Fibroblast of upper back skin (primary cell): ENCODE measurements around the gene ARHGEF16.
A peak's percentile ranks its signal among the peaks of the same experiment; 100 is the strongest.

Experiments used
- DNase-seq: peaks from one replicate; pipeline ENCODE4 v3.0.0-alpha.2; 2013

The ARHGEF16 gene

DNA sequence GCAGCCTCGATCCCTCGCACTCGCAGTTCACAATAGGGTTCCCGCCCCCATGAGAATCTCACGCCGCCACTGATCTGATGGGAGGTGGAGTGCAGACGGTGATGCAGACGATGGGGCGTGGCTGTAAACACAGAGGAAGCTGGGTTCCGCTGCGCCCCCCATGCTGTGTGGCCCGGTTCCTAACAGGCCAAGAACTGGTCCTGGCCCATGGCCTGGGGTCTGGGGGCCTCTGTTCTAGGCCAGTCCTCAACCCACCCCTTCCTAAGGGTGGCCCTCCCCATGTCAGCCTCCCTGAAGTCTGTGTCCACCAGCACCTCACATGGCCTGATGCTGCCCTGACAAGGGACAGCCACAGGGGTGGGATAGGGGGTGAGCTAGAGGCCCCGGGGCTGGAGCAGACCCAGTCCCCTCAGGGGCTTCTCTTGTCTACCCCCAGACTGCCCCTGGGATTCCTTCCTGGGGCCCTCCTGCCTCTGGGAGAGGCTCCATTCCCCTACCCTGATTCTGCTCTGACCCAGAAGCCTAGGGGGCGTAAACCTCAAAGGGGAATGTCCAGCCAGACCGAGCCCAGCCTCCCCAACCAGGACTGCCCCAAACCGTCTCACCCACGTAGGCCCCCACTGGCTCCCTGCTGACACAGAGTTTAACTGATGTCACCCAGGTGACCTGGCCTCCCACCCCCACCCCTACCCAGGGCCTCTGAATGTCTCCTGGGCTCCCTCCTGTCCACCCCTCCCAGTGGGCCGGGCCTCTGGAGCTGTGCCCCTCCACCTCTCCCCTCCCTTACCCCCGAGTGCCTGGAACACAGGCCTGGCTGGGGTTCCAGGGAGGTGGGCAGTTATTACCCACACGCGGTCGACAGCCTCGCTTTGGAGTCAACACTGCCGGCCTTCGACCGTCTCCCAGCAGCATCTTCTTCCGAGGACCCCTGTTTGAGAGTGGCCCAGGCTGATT is 14.8 kb upstream of the ARHGEF16 start:
- DNase-seq = no peak

DNA sequence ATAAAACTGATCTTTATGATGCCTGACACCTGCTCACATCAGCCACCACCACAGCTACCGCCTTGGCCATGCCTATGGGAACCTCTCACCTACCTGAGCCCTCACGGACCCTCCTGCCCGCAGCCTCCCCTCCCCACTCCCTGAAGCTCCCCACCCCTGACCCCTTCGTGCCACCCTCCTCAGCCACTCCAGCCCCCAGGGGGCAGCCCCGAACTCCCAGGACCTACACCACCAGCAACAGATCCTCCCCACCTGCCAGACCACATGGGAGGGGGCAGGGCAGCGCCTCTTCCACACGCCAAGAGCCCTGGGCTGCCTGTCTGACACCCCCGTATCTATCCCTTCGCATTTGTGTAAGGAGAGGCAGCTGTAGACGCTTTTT is 14.2 kb upstream of the ARHGEF16 start:
- DNase-seq = no peak

DNA sequence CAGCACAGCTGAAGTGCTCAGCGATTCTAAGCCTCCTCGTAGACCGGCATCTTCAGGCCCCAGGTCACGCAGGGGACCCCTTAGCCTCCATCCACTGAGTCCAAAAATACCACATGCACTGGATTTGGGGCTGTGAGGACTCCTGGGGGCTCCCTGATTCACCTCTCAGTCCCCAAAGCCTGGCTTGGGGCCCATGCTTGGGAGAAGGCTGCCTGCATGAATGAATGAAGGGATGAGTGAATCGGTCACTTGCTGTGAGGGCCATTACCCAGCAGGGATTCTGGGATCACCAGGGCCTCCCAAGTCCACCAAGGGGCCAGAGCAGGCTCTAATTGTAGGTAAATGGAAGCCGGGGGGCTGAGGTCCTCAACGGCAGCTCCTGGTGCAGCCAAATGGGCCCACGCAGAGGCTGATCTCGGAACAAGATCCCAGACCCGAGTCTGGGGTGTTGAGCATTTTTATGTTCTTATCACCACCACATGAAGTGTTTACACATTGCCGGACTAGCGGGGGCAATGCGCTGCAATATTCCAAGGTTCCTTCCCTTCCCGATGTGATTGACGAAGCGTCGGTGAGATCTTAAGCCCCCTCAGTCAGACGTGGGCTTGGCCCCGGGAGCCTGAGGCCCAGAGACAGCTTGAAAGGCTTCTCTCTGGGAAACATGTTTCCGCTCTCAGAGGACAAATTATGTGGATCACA is 13.6 kb upstream of the ARHGEF16 start:
- DNase-seq = no peak

DNA sequence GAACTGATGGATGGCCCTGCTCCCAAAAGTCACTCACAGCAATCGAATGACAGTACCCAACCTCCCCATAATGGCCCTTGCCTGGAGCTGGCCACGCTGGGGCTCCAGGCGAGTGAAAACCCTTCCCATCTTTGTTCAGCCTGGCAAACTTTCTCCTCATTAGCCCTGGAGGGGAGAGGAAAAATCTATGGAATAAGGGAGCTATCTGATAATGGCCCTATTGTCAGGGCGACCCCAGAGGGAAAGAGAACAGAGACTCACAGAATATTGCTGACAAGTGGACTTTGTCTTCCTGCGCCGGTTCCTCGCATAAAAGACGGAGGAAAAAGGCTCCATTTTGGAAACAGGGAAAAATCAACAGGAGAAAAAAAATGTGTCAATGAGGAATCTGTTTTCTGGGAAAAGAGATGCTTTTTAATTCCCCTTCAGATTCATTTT is 13.0 kb upstream of the ARHGEF16 start:
- no peak for DNase-seq

DNA sequence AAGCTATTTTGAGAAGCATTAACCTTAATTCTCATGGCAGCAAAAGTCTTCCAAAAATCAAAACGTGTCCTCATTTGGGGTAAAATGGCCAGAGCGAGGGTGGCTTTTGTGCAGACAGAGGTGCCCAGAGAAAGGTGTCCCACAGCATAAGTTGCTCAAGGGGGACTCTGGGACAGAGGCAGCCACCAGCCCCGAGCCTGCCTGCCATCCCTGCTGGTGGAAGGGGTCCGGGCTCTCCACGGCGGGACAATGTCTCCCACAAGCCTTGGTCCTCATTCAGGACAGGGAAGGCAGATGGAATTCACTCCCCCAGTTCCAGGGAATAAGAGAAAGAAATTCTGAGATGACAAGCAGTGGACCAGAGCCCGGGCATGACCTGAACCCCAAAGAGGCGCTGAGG is 12.6 kb upstream of the ARHGEF16 start:
- DNase-seq = no peak

DNA sequence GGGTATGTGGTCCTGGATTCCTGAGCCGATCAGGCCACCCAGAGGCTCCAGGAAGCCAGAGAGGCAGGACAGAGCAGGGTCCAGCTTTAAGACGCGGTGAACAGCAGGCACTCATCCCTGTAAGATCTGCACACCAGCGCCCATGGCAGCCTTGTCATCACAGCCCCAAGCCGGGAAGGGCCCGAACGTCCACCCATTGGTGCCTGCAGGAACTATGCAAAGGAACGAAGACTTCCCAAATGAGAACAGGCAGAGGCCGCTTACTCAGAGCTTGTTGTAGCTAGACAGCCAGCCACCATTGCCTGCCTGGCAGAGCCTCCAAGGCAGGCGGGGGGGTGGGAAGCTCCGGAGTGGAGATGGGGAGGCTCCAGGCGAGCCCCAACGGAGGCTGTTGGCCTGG is 12.1 kb upstream of the ARHGEF16 start:
- no peak for DNase-seq

DNA sequence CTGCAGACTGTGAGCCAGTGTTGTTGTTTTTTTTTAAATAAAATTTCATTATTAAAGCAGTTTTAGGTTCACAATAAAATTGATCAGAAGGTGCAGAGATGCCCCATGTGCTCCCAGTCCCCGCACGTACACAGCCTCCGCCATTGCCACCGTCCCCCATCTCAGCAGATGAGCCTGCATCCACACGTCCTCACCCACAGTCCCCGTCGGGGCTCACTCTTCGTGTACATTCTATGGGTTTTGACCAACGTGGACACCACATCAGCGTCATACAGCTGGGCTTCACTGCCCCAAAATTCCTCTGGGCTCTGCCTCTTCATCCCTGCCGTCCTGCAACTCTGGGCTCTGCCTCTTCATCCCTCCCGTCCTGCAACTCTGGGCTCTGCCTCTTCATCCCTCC is 11.6 kb upstream of the ARHGEF16 start:
- DNase-seq = no peak

DNA sequence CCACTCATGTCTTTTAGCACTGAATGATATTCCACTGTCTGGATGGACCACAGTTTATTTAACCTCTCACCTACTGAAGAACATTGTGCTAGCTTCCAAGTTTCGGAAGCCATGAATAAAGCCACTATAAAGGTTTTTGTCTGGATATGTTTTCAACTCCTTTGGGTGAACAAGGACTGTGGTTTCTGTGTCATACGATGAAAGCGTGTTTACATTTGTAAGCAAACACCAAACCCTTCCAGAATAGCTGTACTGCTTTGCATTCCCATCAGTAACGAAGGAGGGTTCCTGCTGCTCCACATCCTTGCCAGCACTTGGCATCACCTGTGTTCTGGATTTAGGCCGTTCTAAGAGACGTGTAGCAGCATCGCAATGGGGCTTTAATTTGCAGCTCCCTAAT is 10.7 kb upstream of the ARHGEF16 start:
- DNase-seq = no peak

DNA sequence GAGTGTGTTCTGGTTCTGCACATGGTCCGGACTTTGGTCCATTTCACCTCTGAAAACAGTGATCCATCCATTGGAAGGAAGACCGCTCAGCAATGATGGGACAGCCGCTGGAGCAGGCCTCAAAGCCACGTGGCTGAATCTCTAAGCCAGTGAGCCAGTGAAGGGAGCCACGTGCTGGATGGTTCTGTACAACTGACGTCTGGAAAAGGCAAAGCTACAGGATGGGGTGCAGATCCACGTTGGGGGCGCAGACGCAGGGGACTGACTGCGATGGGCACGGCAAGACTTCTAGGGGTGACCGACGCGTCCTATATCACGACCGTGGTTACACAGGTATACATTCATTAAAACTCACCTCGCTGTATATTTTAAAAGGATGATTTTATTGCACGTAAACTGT is 10.2 kb upstream of the ARHGEF16 start:
- DNase-seq = no peak

DNA sequence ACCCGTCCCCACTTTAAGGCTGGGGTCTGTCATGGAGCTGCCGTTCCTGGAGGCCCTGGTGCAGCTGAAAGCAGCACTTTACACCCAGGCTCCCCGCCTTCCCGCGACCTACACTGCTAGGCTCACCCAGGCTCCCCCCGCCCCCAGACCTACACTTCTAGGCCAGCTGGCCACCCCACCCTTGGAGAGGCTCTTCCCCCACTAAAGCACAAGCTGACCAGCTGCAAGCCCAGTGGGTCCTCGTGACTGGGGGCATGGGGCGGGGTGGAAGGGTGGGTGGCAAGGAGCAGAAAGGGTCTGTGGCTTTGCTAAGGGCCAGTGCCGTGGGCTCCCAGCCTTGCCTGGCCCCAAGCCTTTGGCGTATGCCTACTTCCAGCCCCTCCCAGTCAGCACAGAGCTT is 9.7 kb upstream of the ARHGEF16 start:
- DNase-seq = no peak

DNA sequence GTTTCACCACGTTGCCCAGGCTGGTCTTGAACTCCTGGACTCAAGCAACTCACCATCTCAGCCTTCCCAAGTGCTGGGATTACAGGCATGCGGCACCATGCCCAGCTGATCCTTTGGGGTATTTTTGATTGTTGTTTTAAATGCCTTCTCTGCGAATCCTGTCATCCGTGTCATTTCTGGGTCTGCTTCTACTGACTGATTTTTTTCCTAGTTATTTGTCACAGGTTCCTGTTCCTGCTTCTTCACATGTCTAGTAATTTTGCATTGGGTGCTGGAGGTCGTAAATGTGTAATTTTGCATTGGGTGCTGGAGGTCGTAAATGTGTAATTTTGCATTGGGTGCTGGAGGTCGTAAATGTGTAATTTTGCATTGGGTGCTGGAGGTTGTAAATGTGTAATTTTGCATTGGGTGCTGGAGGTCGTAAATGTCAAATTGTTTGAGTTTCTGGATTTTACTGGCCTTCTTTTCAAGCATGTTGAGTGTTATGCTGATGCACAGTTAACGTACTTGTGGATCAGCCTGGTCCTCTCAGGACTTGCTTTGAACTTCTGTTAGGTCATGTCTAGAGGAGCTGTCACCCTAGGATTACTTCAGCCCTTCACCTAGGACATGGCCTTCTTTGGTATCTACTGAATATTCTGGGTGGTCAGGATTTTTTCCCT is 4.1 kb upstream of the ARHGEF16 start:
- DNase-seq = no peak

DNA sequence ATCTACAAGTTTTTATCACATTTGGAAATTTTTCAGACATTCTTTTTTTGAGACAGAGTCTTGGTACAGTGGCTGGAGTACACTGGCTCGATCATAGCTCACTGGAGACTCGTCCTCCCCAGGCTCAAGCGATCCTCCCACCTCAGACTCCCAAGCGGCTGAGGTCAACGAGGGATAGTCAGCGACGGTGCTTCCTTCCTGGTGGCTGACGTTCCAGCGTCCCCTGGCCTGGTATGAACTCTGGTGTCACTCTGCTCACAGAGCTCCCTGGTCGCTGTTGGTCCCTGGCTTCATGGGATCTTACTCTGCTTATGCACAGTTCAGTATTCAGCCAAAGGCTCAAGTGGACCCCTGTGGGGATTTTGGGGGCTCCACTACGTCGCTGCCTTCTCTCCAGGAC is 3.5 kb upstream of the ARHGEF16 start:
- no peak for DNase-seq

DNA sequence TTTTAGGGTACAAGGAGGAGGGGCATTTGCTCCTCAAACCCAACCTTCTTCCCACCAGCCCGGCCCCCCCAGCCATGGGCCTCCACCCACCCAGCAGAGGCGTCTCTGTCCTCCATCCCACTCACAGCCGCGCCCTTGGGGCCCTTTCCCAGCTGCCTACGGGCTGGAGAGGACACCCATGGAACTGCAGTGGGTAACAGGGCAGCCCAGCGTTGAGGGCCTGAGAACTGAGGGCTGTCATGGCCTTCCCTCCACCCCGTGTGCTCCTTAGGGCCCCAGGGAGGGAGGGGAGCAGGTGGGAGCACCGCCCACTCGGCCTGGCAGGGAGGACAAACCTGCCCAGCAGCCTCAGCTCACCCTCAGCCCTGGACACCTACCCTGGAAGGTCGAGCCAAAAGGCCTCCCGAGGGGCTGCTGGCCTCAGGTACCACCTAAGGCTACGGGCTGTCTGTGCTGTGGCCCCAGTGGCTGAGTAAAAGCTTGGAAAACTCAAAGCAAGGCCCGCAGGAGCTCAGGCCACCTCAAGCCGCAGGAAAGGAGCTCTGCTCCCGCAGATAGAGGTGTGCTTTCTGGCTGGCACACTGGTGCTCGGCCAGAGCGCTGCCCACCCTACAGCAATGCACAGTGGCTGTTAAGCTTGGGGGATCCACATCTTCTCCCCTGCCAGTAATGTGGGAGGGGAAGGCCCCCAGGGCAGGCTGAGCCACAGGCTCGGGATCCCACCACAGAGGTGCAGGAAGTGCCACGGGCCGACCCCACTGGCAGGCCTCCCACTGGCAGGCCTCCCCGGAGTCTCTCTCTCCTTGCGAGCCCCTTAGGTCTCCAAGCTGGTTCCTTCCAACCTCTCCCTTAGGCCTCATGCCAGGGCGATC is 2.2 kb upstream of the ARHGEF16 start:
- DNase-seq = no peak

DNA sequence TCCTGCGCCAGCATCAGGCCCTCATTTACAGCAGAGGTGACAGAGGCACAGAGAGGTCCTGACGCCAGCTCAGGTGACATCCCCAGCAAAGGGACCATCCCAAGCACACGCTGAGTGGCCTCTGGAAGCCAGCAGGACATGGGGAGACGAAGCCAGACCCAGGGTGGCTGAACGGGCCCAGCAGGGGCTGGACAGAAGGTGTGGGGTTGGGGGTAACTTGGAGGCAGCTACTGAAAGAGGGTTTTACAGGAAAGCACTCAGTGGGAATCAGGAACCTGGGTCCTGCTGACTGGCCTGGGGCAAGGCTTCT is 1.6 kb upstream of the ARHGEF16 start:
- DNase-seq = no peak

DNA sequence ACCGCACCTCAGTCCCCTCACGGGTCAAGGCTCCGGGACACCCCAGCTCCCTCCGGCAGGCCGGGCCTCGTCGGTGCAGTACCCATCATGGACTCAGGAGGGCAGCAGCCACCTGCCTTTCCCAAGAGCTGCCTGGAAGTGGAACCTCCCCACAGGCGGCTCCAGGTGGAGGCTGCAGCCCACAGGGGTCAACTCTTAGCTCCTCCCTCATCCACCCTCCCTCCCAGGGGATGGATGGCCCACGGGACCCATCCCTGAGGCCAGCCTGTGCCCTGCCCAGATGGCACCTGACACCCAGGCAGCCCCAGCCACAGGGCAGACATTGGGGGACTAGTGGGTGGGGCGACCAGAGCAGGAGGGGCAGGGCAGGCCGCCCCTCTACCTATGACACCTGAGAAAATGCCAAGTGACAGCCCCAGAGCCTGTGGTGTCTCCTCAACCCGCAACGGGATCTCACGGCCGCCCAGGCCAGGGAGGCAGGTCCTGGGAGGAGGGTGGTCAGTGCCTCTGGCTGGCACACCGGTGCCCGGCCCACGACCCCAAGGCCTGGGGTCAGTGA is 1.2 kb upstream of the ARHGEF16 start:
- DNase-seq = peak; percentile 55

DNA sequence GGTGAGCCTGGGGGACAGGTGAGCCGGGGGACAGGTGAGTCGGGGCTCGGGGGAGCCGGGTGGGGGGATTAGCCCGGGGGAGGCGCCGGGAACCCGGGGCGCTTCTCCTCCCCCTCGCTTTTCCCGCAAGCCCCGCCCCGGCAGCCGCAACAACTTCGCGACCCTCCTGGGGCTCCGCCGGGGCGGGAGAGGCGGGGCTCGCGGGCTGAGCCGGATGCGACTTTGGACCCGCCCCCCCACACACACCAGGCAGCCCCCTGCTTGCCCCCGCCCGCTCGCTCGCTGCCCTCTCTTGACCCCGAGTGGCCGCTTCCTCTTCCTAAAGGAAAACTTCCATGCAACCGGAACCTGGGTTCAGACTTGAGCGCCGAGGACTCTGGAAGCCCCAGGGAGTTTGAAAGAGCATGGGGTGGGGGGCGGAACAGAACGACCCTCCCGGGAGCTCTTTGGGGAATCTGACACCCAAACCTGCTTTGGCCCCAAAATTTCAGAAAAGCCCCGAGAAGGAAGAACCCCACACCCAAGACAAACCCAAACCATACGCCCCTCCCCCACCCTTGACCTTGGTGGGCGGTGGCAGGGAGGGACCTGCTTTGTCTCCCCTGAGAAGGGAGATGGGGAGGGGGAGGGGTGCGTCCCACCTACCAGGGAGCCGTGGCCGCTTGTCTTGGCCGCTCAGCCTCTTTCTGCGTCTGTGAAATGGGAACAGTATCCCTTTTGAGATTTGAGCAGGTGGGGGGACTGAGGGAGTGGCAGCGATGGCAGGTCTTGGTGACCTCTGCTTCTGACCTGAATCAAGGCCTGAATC is 550 bp downstream of the ARHGEF16 start:
- no peak for DNase-seq

DNA sequence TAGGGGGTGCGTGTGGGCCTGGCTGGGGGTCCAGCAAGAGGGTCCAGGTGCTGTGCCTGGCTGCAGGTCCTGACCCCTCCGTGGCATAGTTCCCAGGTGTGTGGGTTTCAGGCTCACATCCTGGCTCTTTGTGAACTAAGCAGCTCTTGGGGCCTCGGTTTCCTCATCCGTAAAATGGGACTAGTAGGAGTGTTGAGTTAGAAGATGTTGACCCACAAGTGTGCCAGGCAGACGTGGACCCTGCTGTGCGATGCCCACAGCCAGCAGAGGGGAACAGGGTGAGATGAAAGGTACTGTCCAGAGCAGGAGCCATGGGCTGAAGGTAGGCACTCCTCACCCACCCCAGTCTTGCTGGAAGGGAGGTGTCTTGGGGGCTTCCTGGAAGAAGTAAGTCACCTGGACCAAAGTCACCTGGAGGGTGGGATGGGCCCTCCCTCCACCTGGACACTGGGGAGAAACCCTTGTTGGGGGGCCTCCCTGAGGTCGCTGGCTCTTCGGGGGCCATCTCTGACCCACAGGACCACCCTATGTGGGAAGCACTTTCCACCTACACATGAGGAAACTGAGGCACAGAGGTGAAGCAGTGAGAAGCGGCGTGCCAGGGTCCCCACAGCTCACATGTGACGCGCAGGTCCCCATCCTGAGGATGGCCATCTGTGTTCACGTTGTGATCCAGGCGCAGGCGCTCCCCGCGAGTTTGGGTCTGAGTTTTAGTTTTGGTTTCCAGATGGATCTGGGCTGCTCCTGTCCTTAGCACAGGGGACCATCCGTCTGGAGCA is 1.4 kb downstream of the ARHGEF16 start:
- DNase-seq = no peak

DNA sequence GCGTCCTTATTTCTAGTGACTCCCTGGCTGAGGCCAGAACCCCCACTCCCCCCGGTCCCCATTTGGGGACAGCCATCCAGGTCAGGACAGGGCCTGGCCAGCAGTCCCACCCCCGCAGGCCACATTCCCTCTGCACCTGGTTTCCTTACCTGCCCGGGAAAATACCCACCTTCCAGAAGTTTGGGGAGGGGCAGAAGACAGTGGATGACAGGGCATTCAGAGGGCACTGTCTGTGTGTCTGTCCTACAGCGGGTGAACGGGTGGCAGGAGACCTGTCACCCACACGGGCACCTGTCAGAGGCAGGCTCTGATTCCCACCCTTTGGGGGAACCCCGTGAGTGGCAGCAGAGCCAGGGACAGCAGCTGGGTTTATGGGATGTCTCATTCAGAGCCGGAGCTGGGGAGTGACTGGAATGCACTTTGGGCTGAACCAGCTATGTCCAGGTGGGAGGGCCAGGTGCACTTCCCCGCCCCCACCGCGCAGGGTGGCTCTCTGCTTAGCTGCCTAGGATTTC is 2.0 kb downstream of the ARHGEF16 start:
- DNase-seq = no peak

DNA sequence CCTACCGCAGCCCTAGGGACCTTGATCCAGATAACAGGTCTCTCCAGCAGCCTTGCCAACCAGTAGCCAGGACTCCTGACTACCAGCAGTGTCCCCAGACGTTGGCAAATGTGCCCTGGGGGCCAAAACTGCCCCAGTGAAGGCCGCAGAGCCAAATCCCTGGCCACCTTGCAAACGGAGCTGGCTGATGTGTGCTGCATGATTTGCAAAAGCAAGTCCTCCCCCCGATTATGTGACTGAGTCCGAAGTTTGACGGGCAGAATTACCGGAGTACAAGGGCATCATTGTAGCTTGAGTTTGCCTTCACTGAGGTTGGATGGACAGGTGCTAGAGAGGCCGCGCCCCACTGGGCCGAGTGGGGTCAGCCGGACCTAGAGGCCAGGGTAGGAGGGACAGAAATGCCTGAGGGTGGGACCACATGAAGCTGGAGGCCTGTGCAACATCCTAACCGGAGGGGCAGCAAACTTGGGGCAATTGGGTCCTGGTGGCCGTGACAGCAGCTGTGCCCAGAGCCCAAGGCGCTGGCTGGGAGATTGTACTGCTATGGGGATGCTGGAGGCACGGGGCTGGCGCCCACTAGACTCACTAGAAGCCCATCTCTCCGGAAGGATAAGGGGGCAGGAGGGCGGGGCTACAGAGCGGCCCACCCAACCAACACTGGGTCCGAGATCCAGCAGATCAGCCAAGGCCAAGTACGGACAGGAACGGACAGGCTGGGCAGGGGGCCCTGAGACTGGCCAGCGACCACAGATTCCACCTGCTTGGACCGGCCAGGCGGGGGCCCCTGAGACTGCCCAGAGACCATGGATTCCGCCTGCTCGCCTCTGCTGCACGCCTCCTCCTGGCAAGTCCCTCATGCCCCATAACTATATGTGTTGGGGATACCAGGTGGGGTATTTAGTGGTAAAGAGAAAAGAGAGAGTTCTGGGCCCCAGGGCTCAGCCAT is 2.8 kb downstream of the ARHGEF16 start:
- no peak for DNase-seq
